Gastrocnemius medialis (tissue), 4 donors: Measurements from ENCODE around the gene ADAM17.

Experiments used
- POLR2A ChIP-seq, 2 donors: fragments of 450-650 bp; IDR thresholded peaks; one replicate each; pipeline ENCODE4 v1.6.1; 2017; ENCODE audit warnings: antibody characterized with exemption in 2 of 2, mild to moderate bottlenecking in 2 of 2, moderate library complexity in 2 of 2
- TF ChIP-seq, protein P1 (sequence below), 5 experiments: fragments of 450-650 bp in 3 of 5; fragments of 200-600 bp in 2 of 5; sonication (generic) in 2 of 5; IDR thresholded peaks in 4 of 5; conservative IDR thresholded peaks in 1 of 5; 1 replicate in 4 of 5; 2 replicates in 1 of 5; pipeline ENCODE4 v1.5.1; 2016 to 2019; ENCODE audit warnings: antibody characterized with exemption in 5 of 5, mild to moderate bottlenecking in 3 of 5, moderate library complexity in 3 of 5

DNA sequence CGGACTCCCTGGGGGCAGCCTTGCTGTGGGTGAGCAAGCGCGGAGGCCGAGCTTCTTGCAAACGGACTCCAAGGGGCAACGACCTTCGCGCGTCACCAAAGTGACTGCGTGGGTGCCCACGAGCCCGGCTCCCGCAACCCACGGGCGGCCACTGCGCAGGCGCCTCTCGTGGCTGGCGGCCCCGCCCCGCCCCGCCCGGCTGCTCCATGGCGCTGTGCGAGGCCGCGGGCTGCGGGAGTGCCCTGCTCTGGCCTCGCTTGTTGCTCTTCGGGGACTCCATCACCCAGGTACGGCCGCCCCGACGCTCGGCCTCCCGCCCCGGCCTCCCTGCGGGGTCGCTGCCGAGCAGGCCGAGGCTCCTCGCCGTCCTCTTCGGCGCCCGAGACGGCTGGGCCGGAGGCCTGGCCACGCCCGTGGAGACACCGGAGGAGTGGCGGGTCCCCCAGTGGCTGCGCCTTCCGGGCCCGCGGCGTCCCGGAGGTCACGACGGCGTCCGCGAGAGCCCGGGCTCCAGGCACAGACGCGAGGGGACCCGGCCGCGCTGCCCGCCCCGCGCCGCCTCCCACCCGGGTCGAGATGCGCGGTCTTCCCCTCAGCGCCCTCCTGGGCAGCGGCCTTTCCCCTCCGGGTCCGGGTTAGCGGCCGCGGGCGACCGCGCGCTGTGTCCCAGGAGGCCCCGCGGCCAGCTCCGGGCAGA, 81.1 kb downstream of the ADAM17 start, which contains the start of gene IAH1:
- peak; percentile 52 to 59 for TF ChIP-seq POLR2A (IDR thresholded peaks at IDR 0.05)
- TF ChIP-seq, protein P1, sequence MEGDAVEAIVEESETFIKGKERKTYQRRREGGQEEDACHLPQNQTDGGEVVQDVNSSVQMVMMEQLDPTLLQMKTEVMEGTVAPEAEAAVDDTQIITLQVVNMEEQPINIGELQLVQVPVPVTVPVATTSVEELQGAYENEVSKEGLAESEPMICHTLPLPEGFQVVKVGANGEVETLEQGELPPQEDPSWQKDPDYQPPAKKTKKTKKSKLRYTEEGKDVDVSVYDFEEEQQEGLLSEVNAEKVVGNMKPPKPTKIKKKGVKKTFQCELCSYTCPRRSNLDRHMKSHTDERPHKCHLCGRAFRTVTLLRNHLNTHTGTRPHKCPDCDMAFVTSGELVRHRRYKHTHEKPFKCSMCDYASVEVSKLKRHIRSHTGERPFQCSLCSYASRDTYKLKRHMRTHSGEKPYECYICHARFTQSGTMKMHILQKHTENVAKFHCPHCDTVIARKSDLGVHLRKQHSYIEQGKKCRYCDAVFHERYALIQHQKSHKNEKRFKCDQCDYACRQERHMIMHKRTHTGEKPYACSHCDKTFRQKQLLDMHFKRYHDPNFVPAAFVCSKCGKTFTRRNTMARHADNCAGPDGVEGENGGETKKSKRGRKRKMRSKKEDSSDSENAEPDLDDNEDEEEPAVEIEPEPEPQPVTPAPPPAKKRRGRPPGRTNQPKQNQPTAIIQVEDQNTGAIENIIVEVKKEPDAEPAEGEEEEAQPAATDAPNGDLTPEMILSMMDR (IDR thresholded peaks at IDR 0.05 in 4 of 5, conservative IDR thresholded peaks at IDR 0.05 in 1 of 5) = no peak
